Hepatocyte (in vitro differentiated cells): Measurements from ENCODE around the gene AQP12B. TPM values are rescaled to one million over a fixed set of nuclear protein-coding genes. Genes with fewer than 3 reads are reported as not detected.

Source experiments
- DNase-seq: peaks from one replicate; pipeline ENCODE4 v3.0.0-alpha.2; 2016; ENCODE audit warnings: low spot score
- H2AFZ ChIP-seq: fragments of 200-600 bp; sonication (generic); 2 replicates; pipeline ENCODE4 v1.6.0; 2016; ENCODE audit warnings: antibody characterized with exemption, mild to moderate bottlenecking
- H3K27ac ChIP-seq: fragments of 200-600 bp; sonication (generic); 2 replicates; pipeline ENCODE4 v1.5.1; 2016; ENCODE audit warnings: mild to moderate bottlenecking
- H3K27me3 ChIP-seq: fragments of 200-600 bp; sonication (generic); 2 replicates; pipeline ENCODE4 v1.6.1; 2016
- H3K36me3 ChIP-seq: fragments of 200-600 bp; sonication (generic); replicated peaks from 2 replicates; pipeline ENCODE4 v1.5.1; 2016; ENCODE audit warnings: low read depth; ENCODE audit not compliant: insufficient read depth
- H3K4me1 ChIP-seq: fragments of 200-600 bp; sonication (generic); 2 replicates; pipeline ENCODE4 v1.5.1; 2016; ENCODE audit warnings: mild to moderate bottlenecking, moderate library complexity; ENCODE audit not compliant: insufficient read depth
- H3K4me2 ChIP-seq: fragments of 200-600 bp; sonication (generic); 2 replicates; pipeline ENCODE4 v1.6.0; 2016
- H3K4me3 ChIP-seq: fragments of 200-600 bp; sonication (generic); 2 replicates; pipeline ENCODE4 v1.5.1; 2016; ENCODE audit warnings: mild to moderate bottlenecking
- H3K79me2 ChIP-seq: fragments of 200-600 bp; sonication (generic); 2 replicates; pipeline ENCODE4 v1.6.0; 2017; ENCODE audit warnings: mild to moderate bottlenecking
- H3K9me2 ChIP-seq: fragments of 200-600 bp; sonication (generic); replicated peaks from 2 replicates; pipeline ENCODE4 v1.6.0; 2017; ENCODE audit warnings: mild to moderate bottlenecking; ENCODE audit not compliant: insufficient read depth
- H3K9me3 ChIP-seq: fragments of 200-600 bp; sonication (generic); 2 replicates; pipeline ENCODE4 v1.5.1; 2016; ENCODE audit warnings: low read depth, mild to moderate bottlenecking
- H4K20me1 ChIP-seq: fragments of 200-600 bp; sonication (generic); 2 replicates; pipeline ENCODE4 v1.6.0; 2016; ENCODE audit warnings: mild to moderate bottlenecking; ENCODE audit not compliant: insufficient read depth, poor library complexity, severe bottlenecking
- CTCF ChIP-seq: fragments of 200-600 bp; sonication (generic); IDR thresholded peaks from 2 replicates; pipeline ENCODE4 v1.5.1; 2016; ENCODE audit warnings: antibody characterized with exemption, mild to moderate bottlenecking; ENCODE audit not compliant: poor library complexity
- EZH2 ChIP-seq: fragments of 200-600 bp; sonication (generic); IDR thresholded peaks from 2 replicates; pipeline ENCODE4 v1.6.1; 2016; ENCODE audit warnings: antibody characterized with exemption, mild to moderate bottlenecking, borderline replicate concordance
- EZH2phosphoT487 ChIP-seq: fragments of 200-600 bp; sonication (generic); IDR thresholded peaks from one replicate; pipeline ENCODE4 v1.6.1; 2018; ENCODE audit warnings: antibody characterized with exemption, mild to moderate bottlenecking, low read depth, moderate library complexity; ENCODE audit not compliant: unreplicated experiment, severe bottlenecking
- WGBS: methylation state at CpG from one replicate; pipeline ENCODE4 v1.1.6; 2016; ENCODE audit warnings: low lambda C conversion rate; ENCODE audit errors: missing lambda C conversion rate; 5-methylcytosine and 5-hydroxymethylcytosine counted together
- polyA plus RNA-seq: library from polyadenylated mRNA; unstranded; fragments of >200 nt; fragmentation: Nextera tagmentation; extraction: Ambion mirVana; gene quantifications from 2 replicates; pipeline ENCODE4 v1.2.1, GENCODE V29; 2016
- total RNA-seq: library from RNA; depleted of rRNA; stranded (reverse); fragments of >200 nt; gene quantifications from 2 replicates; pipeline ENCODE4 v1.2.3, GENCODE V29; 2014

AQP12B gene
- total and polyA plus RNA-seq, 2 experiments from 2014 or later: 0.53 TPM; not detected in 1

- Histone ChIP-seq H3K4me3 (no peak overlapping the region), H3K4me1 (no peaks in the 10 kb centered on the region), H3K36me3 (no peaks in the 10 kb centered on the region), H3K9me2 (no peaks in the 10 kb centered on the region), H3K27me3 (no peaks in the 10 kb centered on the region), H3K4me2 (no peak overlapping the region), H2AFZ (no peak overlapping the region), H3K27ac (no peak overlapping the region), H4K20me1 (no peaks in the 10 kb centered on the region), H3K9me3 (no peaks in the 10 kb centered on the region), H3K79me2 (no peaks in the 10 kb centered on the region)
- WGBS: 56% methylated on average over 7 of the region's 7 CpGs
- DNase-seq: peak; percentile 44
- TF ChIP-seq EZH2 (no peak), EZH2phosphoT487 (no peak), CTCF (no peak)
Measured at GRCh38 chr2:240728827-240729226, 46.1 kb upstream of the AQP12B start.

GRCh38 chr2:240728361-240728760 is 45.7 kb upstream of the AQP12B start:
- H3K27ac ChIP-seq: no peak overlapping the region
- no peak overlapping the region for H3K4me3 ChIP-seq
- H4K20me1 ChIP-seq: no peaks in the 10 kb centered on the region
- no peaks in the 10 kb centered on the region for H3K79me2 ChIP-seq
- H3K27me3 ChIP-seq: no peaks in the 10 kb centered on the region
- DNase-seq: no peak
- H3K4me2 ChIP-seq: no peak overlapping the region
- no peak overlapping the region for H2AFZ ChIP-seq
- WGBS: 97% methylated on average over 10 of the region's 10 CpGs
- H3K9me3 ChIP-seq: no peaks in the 10 kb centered on the region
- H3K36me3 ChIP-seq: no peaks in the 10 kb centered on the region
- H3K4me1 ChIP-seq: no peaks in the 10 kb centered on the region
- no peaks in the 10 kb centered on the region for H3K9me2 ChIP-seq
- no peak for TF ChIP-seq EZH2
- no peak for TF ChIP-seq CTCF
- no peak for TF ChIP-seq EZH2phosphoT487

- no peak overlapping the region for H3K27ac ChIP-seq
- no peaks in the 10 kb centered on the region for H3K27me3 ChIP-seq
- no peaks in the 10 kb centered on the region for H3K4me1 ChIP-seq
- no peak overlapping the region for H3K4me3 ChIP-seq
- H3K79me2 ChIP-seq: no peaks in the 10 kb centered on the region
- H3K9me3 ChIP-seq: no peaks in the 10 kb centered on the region
- no peak for DNase-seq
- no peaks in the 10 kb centered on the region for H3K36me3 ChIP-seq
- WGBS: 94% methylated on average over 13 of the region's 15 CpGs
- no peaks in the 10 kb centered on the region for H3K9me2 ChIP-seq
- H4K20me1 ChIP-seq: no peaks in the 10 kb centered on the region
- no peak overlapping the region for H2AFZ ChIP-seq
- no peak for TF ChIP-seq CTCF
- no peak for TF ChIP-seq EZH2phosphoT487
- TF ChIP-seq EZH2: no peak
- H3K4me2 ChIP-seq: no peak overlapping the region
Measured at GRCh38 chr2:240727913-240728312, 45.2 kb upstream of the AQP12B start.

- Histone ChIP-seq H3K27me3 (no peaks in the 10 kb centered on the region), H2AFZ (no peak overlapping the region), H3K36me3 (no peaks in the 10 kb centered on the region), H3K9me2 (no peaks in the 10 kb centered on the region), H3K4me2 (no peak overlapping the region), H3K79me2 (no peaks in the 10 kb centered on the region), H3K4me3 (no peak overlapping the region), H3K9me3 (no peaks in the 10 kb centered on the region), H4K20me1 (no peaks in the 10 kb centered on the region), H3K4me1 (no peaks in the 10 kb centered on the region), H3K27ac (no peak overlapping the region)
- 91% methylated on average over 14 of the region's 14 CpGs for WGBS
- DNase-seq: no peak
- TF ChIP-seq CTCF: no peak
- TF ChIP-seq EZH2phosphoT487: no peak
- TF ChIP-seq EZH2: no peak
Measured at GRCh38 chr2:240727439-240727838, 44.8 kb upstream of the AQP12B start.
